ENCODE data around the gene GPC6. TPM values are rescaled to one million over a fixed set of nuclear protein-coding genes. Genes with fewer than 3 reads are reported as not detected.

GPC6 gene
- total RNA-seq, 1 donor from 2014 or later: 63.0 TPM

- DNase-seq (ENCODE audit: low read depth): no peak
- FAIRE-seq: no peak
- Histone ChIP-seq H3K27ac (ENCODE audit: low read depth, low read length) (no peak overlapping the region), H4K20me1 (ENCODE audit: insufficient read depth, low read length) (peaks cover 35% of the 10 kb centered on the region), H3K9ac (ENCODE audit: low read length) (no peak overlapping the region), H3K27me3 (ENCODE audit: insufficient read depth, low read length) (no peaks in the 10 kb centered on the region), H2AFZ (ENCODE audit: low read depth, low read length) (no peak overlapping the region), H3K9me3 (ENCODE audit: insufficient read depth, low read depth, low read length) (no peaks in the 10 kb centered on the region), H3K79me2 (ENCODE audit: insufficient read depth, low read length) (peaks cover 4% of the 10 kb centered on the region), H3K36me3 (ENCODE audit: insufficient read depth, low read length) (no peaks in the 10 kb centered on the region), H3K4me1 (ENCODE audit: insufficient read depth, low read length) (no peaks in the 10 kb centered on the region), H3K4me2 (ENCODE audit: low read length) (no peak overlapping the region), H3K4me3 (ENCODE audit: insufficient read depth, low read depth, low read length) (no peak overlapping the region)
- Mint-ChIP-seq H3K4me3 (ENCODE audit: unreplicated experiment) (no peak overlapping the region), H3K4me1 (ENCODE audit: low read depth, unreplicated experiment) (no peaks in the 10 kb centered on the region), H3K9me3 (ENCODE audit: unreplicated experiment) (no peaks in the 10 kb centered on the region), H3K27me3 (ENCODE audit: low read depth, unreplicated experiment) (no peaks in the 10 kb centered on the region), H3K36me3 (ENCODE audit: low read depth, unreplicated experiment) (peaks cover 4% of the 10 kb centered on the region), H3K27ac (ENCODE audit: unreplicated experiment) (no peak overlapping the region)
- TF ChIP-seq EZH2 (IDR thresholded peaks at IDR 0.05; ENCODE audit: insufficient read depth, low read length) (no peak), CTCF (IDR thresholded peaks at IDR 0.05; ENCODE audit: insufficient read depth, low read depth, low read length) (no peak)
Observed at GRCh38 chr13:93356469-93356868, 129.9 kb downstream of the GPC6 start.

- Histone ChIP-seq H3K27me3 (ENCODE audit: insufficient read depth, low read length) (no peaks in the 10 kb centered on the region), H3K4me2 (ENCODE audit: low read length) (no peak overlapping the region), H4K20me1 (ENCODE audit: insufficient read depth, low read length) (peaks cover 28% of the 10 kb centered on the region), H3K79me2 (ENCODE audit: insufficient read depth, low read length) (peaks cover 5% of the 10 kb centered on the region), H3K36me3 (ENCODE audit: insufficient read depth, low read length) (no peaks in the 10 kb centered on the region), H3K4me1 (ENCODE audit: insufficient read depth, low read length) (no peaks in the 10 kb centered on the region), H2AFZ (ENCODE audit: low read depth, low read length) (no peak overlapping the region), H3K9me3 (ENCODE audit: insufficient read depth, low read depth, low read length) (no peaks in the 10 kb centered on the region), H3K9ac (ENCODE audit: low read length) (no peak overlapping the region), H3K27ac (ENCODE audit: low read depth, low read length) (no peak overlapping the region), H3K4me3 (ENCODE audit: insufficient read depth, low read depth, low read length) (no peak overlapping the region)
- Mint-ChIP-seq H3K9me3 (ENCODE audit: unreplicated experiment) (peaks cover 2% of the 10 kb centered on the region), H3K27me3 (ENCODE audit: low read depth, unreplicated experiment) (no peaks in the 10 kb centered on the region), H3K4me1 (ENCODE audit: low read depth, unreplicated experiment) (peaks cover 10% of the 10 kb centered on the region), H3K4me3 (ENCODE audit: unreplicated experiment) (no peak overlapping the region), H3K27ac (ENCODE audit: unreplicated experiment) (no peak overlapping the region), H3K36me3 (ENCODE audit: low read depth, unreplicated experiment) (peaks cover 3% of the 10 kb centered on the region)
- DNase-seq (ENCODE audit: low read depth) (no peak), FAIRE-seq (no peak)
- TF ChIP-seq CTCF (IDR thresholded peaks at IDR 0.05; ENCODE audit: insufficient read depth, low read depth, low read length): no peak
- TF ChIP-seq EZH2 (IDR thresholded peaks at IDR 0.05; ENCODE audit: insufficient read depth, low read length): no peak
Observed at GRCh38 chr13:93360021-93360420, 133.4 kb downstream of the GPC6 start.

GRCh38 chr13:93361703-93362102, 135.1 kb downstream of the GPC6 start:
- Mint-ChIP-seq H3K27ac (ENCODE audit: unreplicated experiment) (no peak overlapping the region), H3K4me1 (ENCODE audit: low read depth, unreplicated experiment) (peaks cover 10% of the 10 kb centered on the region), H3K4me3 (ENCODE audit: unreplicated experiment) (no peak overlapping the region), H3K9me3 (ENCODE audit: unreplicated experiment) (peaks cover 2% of the 10 kb centered on the region), H3K27me3 (ENCODE audit: low read depth, unreplicated experiment) (no peaks in the 10 kb centered on the region), H3K36me3 (ENCODE audit: low read depth, unreplicated experiment) (peaks cover 3% of the 10 kb centered on the region)
- no peak overlapping the region for H3K27ac ChIP-seq (ENCODE audit: low read depth, low read length)
- H2AFZ ChIP-seq (ENCODE audit: low read depth, low read length): no peak overlapping the region
- no peak overlapping the region for H3K9ac ChIP-seq (ENCODE audit: low read length)
- no peaks in the 10 kb centered on the region for H3K9me3 ChIP-seq (ENCODE audit: insufficient read depth, low read depth, low read length)
- H3K4me2 ChIP-seq (ENCODE audit: low read length): no peak overlapping the region
- H3K4me1 ChIP-seq (ENCODE audit: insufficient read depth, low read length): no peaks in the 10 kb centered on the region
- FAIRE-seq (no peak), DNase-seq (ENCODE audit: low read depth) (no peak)
- TF ChIP-seq CTCF (IDR thresholded peaks at IDR 0.05; ENCODE audit: insufficient read depth, low read depth, low read length): no peak
- TF ChIP-seq EZH2 (IDR thresholded peaks at IDR 0.05; ENCODE audit: insufficient read depth, low read length): no peak
- no peaks in the 10 kb centered on the region for H3K36me3 ChIP-seq (ENCODE audit: insufficient read depth, low read length)
- peaks cover 24% of the 10 kb centered on the region for H4K20me1 ChIP-seq (ENCODE audit: insufficient read depth, low read length)
- H3K27me3 ChIP-seq (ENCODE audit: insufficient read depth, low read length): no peaks in the 10 kb centered on the region
- H3K79me2 ChIP-seq (ENCODE audit: insufficient read depth, low read length): peaks cover 10% of the 10 kb centered on the region
- H3K4me3 ChIP-seq (ENCODE audit: insufficient read depth, low read depth, low read length): no peak overlapping the region

All from astrocyte (in vitro differentiated cells and primary cell).